NCI-H446 (cell line): ENCODE data around the gene ZFP91.
"Not testable (repeated sequence)": the region's sequence is repeated elsewhere in the genome, so short reads cannot be mapped to it uniquely, and the experiment has no call there.

Source experiments
- DNase-seq, 2 experiments: peaks; one replicate each; lab custom pipeline; 2025; lab: John Stamatoyannopoulos, UW

The ZFP91 gene

DNA sequence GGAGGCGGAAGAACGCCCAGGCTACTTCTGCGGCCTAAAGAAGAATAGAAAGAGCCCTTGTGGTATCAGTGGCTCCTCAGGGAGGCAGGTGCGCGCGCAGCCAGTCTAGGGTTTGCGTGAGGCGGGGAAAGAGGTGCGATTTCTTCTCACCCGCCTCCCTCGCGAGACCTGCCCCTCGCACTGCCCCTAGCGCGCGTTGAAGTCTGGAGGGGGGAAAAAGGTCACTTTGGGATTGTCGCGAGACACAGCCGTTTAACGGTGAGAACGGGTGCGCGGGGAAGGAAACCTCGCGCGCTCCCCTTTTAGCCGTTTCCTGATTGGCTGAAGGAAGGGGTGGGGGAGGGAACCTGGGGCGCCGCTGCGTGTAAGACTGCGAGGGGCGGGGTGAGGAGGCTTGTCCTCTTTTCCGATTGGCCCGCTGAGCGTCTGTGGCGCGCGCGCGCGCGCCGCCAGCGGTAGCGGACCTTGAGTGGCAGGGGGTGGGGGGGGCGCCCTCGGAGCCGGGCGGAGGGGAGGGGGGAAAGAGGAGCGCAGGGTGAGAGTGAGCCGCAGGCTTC lies at the start of gene ZFP91:
ZFP91 (plus strand) TSS at position 429 of the 557 bp plus-strand sequence. CDS start 219 bp downstream, outside the sequence.
- peak; percentile 95 to 99 for DNase-seq

DNA sequence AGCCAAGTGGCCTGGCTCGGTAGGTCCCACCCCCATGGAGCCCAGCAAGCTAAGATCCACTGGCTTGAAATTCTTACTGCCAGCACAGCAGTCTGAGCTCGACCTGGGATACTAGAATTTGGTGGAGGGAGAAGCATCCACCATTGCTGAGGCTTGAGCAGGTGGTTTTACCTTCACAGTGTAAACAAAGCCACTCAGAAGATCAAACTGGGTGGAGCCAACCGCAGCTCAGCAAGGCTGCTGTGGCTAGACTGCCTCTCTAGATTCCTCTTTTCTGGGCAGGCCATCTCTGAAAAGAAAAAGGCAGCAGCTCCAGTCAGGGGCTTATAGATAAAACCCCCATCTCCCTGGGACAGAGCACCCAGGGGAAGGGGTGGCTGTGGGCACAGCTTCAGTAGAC lies 48.6 kb upstream of the ZFP91 start:
- no peak for DNase-seq

DNA sequence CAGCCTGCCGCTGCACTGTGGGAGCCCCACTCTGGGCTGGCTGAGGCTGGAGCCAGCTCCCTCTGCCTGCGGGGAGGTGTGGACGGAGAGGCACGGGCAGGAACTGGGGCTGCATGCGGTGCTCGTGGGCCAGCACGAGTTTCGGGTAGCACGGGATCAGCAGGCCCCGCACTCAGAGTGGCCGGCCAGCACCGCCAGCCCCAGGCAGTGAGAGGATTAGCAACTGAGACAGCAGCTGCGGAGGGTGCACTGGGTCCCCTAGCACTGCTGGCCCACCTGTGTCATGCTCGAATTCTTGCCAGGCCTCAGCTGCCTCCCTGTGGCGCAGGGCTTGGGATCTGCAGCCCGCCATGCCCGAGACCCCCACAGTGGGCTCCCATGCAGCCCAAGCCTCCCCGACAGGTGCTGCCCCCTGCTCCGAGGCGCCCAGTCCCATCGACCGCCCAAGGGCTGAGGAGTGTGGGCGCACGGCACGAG lies 47.0 kb upstream of the ZFP91 start:
- DNase-seq, result no peak

DNA sequence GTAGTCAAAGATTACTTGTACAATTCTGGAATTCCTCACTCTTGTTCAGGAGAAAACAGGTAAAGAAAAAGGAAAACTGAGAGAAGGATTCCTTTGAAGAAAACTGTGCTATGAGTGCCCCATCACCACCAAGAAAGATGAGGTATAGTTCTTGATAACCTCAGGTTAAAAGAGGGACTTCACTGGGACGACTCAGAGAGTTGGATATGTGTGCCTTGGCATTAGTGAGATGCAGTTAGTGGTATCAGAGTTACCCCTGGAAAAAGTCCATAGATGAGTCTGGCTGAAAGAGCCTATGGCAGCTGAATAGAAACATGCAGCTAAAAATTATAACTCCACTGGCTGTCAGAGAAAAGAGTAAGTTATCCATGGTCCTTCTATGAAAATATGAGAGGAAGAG lies 32.0 kb upstream of the ZFP91 start:
- DNase-seq, result no peak

DNA sequence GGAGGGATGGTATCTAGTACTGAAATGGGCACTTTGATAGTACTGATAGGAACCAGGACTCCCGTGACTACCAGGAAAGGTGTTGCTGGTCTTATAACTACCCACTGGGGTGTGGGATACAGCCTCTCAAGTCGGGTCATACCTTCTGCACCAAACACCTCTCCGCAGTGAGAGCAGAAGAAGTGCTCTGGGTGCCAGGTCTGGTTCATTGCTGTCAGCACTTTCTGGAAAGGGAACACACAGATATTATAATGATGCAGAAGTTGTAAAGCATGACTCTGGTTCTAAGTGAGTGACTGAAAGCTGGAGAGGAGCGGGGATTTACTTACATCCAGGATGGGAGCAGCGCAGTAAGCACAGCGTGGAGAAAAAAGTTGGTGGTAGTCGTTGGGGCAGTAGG lies 29.2 kb upstream of the ZFP91 start:
- no peak for DNase-seq

- DNase-seq, result no peak
Observed at GRCh38 chr11:58560842-58561241, 18.0 kb upstream of the ZFP91 start.

- no peak for DNase-seq
Observed at GRCh38 chr11:58561394-58562098, 17.3 kb upstream of the ZFP91 start.

- DNase-seq, result no peak
Observed at GRCh38 chr11:58562375-58562800, 16.5 kb upstream of the ZFP91 start.

DNA sequence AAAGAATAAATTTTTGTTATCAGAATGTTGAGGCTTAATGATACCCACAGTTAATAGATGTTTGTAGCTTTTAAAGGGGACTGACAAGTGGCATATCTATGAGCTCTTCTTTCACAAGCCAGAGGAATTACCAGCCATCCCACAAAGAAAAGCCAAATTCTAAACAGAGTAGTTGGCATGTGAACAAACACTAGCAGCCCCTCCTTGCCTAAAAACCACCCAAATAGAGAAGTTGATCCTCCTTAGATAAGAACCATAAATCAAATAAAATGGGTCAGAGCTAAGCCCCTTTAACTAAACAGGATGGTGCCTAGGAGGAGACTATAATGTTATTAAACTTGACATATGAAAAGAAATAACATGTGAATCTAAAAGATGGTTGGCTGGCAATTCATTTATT lies 14.6 kb upstream of the ZFP91 start:
- no peak for DNase-seq

DNA sequence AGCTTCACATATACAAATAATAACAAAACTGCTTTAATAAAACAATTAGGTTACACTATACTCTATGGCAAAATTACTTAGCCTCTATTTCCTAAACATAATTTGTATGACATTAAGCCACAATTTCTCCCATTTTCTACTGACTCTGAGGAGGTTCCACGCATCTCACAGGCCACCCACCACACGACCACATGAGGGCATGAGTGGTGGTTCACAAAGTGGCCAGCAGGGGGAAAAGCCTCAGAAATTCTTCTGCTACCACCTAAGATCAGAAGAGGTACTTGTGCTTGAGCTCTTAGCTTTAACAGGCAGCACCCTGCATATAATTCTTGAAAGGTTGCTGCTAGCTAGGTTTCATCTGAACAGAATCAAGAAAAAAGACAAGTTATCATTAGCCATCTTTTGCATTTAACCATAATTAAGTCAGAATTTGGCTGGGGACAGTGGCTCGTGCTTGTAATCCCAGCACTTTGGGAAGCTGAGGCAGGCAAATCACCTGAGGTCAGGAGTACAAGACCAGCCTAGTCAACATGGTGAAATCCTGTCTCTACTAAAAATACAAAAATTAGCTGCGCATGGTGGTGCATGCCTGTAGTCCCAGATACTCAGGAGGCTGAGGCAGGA lies 10.9 kb upstream of the ZFP91 start:
- peak; percentile 39 to 76 for DNase-seq

DNA sequence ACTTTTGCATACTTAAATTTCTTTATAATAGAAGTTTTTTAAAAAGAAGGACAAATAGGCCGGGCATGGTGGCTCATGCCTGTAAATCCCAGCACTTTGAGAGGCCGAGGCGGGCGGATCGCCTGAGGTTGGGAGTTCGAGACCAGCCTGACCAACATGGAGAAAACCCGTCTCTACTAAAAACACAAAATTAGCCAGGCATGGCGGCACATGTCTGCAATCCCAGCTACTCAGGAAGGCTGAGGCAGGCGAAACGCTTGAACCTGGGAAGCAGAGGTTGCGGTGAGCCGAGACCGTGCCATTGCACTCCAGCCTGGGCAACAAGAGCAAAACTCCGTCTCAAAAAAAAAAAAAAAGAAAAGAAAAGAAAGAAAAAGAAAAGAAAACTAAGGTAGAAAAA lies 6.0 kb upstream of the ZFP91 start:
- DNase-seq, result not testable (repeated sequence)

GRCh38 chr11:58573451-58574104 lies 5.3 kb upstream of the ZFP91 start:
- DNase-seq, result peak; percentile 3 to 55

DNA sequence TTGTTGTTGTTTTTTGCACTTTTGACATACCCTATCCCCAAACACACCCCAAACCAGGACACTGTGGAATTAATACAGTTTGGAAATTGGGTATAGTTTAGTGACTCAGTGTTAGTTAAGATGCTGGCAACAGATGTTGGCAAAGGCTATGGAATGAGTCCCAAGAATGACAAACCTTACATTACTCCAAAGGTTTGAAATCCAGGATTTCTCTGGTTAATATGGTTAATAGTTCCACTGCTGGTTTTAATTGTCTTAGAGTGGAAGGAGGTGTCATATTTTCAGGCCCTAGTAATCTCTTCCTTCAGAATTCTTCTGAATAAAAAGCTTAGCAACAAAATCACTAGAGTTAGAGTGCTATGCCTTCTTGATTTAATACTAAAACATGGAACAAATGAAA lies 4.0 kb upstream of the ZFP91 start:
- peak; percentile 27 for DNase-seq

- DNase-seq, result no peak
Observed at GRCh38 chr11:58575377-58576020, 3.4 kb upstream of the ZFP91 start, which contains the start of gene LPXN. Gene LPXN (minus strand): TSS chr11:58575856. CDS start chr11:58575772, 84 bp downstream.

GRCh38 chr11:58576887-58577471 lies 1.9 kb upstream of the ZFP91 start:
- peak; percentile 20 to 23 for DNase-seq

DNA sequence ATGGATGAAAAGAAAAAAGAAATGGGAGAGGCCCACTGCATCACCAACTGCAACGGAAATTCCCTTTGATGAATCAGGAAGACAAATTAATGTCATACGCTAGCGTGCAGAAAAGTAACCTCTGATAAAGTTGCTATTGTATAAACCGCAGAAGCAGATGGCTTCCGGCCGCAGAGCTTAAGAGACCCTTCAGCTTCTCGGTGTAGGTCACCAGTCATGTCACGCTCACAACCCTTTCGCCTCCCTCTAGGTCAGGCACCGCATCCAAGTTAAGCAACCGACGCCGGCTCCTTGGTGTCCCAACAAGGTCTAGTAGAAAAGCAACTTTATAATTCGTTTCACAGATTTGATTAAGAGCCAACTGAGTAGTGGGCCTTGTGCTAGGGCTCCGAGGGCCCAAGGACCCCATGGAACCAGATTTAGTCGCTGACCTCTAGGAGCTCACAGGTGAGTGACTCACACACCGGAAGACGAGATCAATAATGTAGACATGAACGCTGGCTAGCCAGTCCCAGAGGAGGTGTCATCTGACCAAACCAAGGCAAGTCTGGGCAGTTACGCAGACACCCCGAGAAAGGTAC lies 1.2 kb upstream of the ZFP91 start:
- DNase-seq, result peak in 1 of 2 experiments; percentile 71

GRCh38 chr11:58578136-58578634 lies 678 bp upstream of the ZFP91 start:
- DNase-seq, result peak; percentile 96 to 99

DNA sequence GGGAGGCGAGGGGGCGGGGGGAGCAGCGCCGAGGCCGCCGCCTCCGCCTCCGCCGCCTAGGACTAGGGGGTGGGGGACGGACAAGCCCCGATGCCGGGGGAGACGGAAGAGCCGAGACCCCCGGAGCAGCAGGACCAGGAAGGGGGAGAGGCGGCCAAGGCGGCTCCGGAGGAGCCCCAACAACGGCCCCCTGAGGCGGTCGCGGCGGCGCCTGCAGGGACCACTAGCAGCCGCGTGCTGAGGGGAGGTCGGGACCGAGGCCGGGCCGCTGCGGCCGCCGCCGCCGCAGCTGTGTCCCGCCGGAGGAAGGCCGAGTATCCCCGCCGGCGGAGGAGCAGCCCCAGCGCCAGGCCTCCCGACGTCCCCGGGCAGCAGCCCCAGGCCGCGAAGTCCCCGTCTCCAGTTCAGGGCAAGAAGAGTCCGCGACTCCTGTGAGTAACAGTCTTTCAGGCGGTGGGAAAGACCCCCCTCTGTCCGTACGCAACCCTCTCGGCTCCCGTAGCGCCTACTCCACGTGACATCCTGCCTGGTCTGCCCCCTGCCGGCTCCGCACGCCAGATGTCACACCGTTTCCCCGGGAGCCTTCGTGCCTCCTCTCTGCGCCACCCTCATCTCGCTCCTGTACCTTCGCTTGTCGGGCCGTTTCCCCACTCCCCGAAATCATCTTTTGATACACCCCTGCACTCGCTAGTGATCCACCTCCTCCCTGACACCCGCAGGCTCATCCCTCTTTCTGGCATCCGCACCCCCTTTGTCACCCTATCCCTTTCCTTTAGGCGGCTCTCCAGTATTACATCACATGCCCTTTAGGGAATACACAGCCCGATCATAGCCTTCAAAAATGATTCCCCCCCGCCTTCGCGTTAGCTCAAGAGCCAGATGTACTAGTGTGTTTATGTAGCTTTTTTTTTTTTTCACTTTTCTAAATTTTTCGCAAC lies 598 bp downstream of the ZFP91 start:
- peak; percentile 91 to 92 for DNase-seq

DNA sequence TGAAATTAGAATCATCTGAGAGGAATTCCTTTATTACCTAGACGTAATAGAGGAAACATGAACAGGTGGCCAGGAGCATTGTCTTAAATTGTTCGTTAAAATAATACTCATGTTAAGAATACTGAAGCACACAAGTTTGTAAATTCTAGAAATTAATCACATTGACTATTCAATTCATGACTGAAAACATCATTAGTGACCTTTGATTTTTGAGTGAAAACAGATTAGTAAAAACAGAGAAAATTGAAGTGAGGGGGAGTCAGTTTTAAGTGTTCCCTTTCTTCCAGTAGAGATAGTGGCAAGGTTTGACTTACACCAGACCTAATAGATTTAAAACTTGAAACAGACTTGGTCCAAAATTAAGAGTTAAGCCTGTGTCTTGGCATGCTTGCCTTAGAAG lies 1.4 kb downstream of the ZFP91 start:
- DNase-seq, result no peak

GRCh38 chr11:58582437-58582836 lies 3.6 kb downstream of the ZFP91 start:
- DNase-seq, result no peak
